ENCODE measurements around the gene OLFM1.

OLFM1 gene

GRCh38 chr9:135090081-135090480 lies 2.6 kb downstream of the OLFM1 start:
- Histone ChIP-seq H3K27ac (no peak overlapping the region), H3K36me3 (no peaks in the 10 kb centered on the region), H3K9me3 (no peaks in the 10 kb centered on the region), H3K4me1 (peaks cover 0 to 31% (median 24%) of the 10 kb centered on the region in 4 donors), H3K4me3 (no peak overlapping the region), H3K27me3 (peaks cover 0 to 53% of the 10 kb centered on the region in 2 donors)
- intact Hi-C loops (cut with DNase I; ENCODE audit: low total_unique reads), result no loop called here
- no peak for DNase-seq
- no peak for TF ChIP-seq CTCF (IDR thresholded peaks at IDR 0.05)

- H3K4me3 ChIP-seq, result no peak overlapping the region
- no peak for DNase-seq
- H3K4me1 ChIP-seq, result peaks cover 0 to 31% (median 24%) of the 10 kb centered on the region in 4 donors
- peaks cover 0 to 48% of the 10 kb centered on the region in 2 donors for H3K27me3 ChIP-seq
- no peak overlapping the region for H3K27ac ChIP-seq
- no peaks in the 10 kb centered on the region for H3K36me3 ChIP-seq
- no peaks in the 10 kb centered on the region for H3K9me3 ChIP-seq
- no peak for TF ChIP-seq CTCF (IDR thresholded peaks at IDR 0.05)
- intact Hi-C loops (cut with DNase I; ENCODE audit: low total_unique reads), result no loop called here
These were observed 3.1 kb downstream of the OLFM1 start for GRCh38 chr9:135090547-135090946.

GRCh38 chr9:135091545-135091944 lies 4.1 kb downstream of the OLFM1 start:
- H3K4me3 ChIP-seq, result no peak overlapping the region
- H3K9me3 ChIP-seq, result no peaks in the 10 kb centered on the region
- peaks cover 0 to 43% of the 10 kb centered on the region in 2 donors for H3K27me3 ChIP-seq
- no peak for TF ChIP-seq CTCF (IDR thresholded peaks at IDR 0.05)
- H3K4me1 ChIP-seq, result peaks cover 0 to 23% (median 18%) of the 10 kb centered on the region in 4 donors
- intact Hi-C loops (cut with DNase I; ENCODE audit: low total_unique reads), result no loop called here
- DNase-seq, result no peak
- peaks cover 0 to 8% (median 0%) of the 10 kb centered on the region in 3 donors for H3K36me3 ChIP-seq
- no peak overlapping the region for H3K27ac ChIP-seq

GRCh38 chr9:135093111-135093510 lies 5.6 kb downstream of the OLFM1 start:
- Histone ChIP-seq H3K9me3 (no peaks in the 10 kb centered on the region), H3K27me3 (peaks cover 0 to 30% of the 10 kb centered on the region in 2 donors), H3K36me3 (peaks cover 0 to 10% (median 0%) of the 10 kb centered on the region in 3 donors), H3K4me3 (no peak overlapping the region), H3K27ac (no peak overlapping the region), H3K4me1 (peaks cover 0 to 9% (median 6%) of the 10 kb centered on the region in 4 donors)
- no peak for TF ChIP-seq CTCF (IDR thresholded peaks at IDR 0.05)
- no peak for DNase-seq
- intact Hi-C loops (cut with DNase I; ENCODE audit: low total_unique reads), result no loop called here

- H3K4me3 ChIP-seq, result no peak overlapping the region
- H3K36me3 ChIP-seq, result peaks cover 0 to 17% (median 0%) of the 10 kb centered on the region in 3 donors
- no peaks in the 10 kb centered on the region for H3K4me1 ChIP-seq
- H3K9me3 ChIP-seq, result no peaks in the 10 kb centered on the region
- intact Hi-C loops (cut with DNase I; ENCODE audit: low total_unique reads), result no loop called here
- peaks cover 0 to 20% of the 10 kb centered on the region in 2 donors for H3K27me3 ChIP-seq
- H3K27ac ChIP-seq, result no peak overlapping the region
- TF ChIP-seq CTCF (IDR thresholded peaks at IDR 0.05), result no peak
- DNase-seq, result no peak
These were observed 6.6 kb downstream of the OLFM1 start for GRCh38 chr9:135093911-135094584.

Measured in tibial artery (tissue), 4 donors.